Measurements from ENCODE around the gene FNIP1.

DNA sequence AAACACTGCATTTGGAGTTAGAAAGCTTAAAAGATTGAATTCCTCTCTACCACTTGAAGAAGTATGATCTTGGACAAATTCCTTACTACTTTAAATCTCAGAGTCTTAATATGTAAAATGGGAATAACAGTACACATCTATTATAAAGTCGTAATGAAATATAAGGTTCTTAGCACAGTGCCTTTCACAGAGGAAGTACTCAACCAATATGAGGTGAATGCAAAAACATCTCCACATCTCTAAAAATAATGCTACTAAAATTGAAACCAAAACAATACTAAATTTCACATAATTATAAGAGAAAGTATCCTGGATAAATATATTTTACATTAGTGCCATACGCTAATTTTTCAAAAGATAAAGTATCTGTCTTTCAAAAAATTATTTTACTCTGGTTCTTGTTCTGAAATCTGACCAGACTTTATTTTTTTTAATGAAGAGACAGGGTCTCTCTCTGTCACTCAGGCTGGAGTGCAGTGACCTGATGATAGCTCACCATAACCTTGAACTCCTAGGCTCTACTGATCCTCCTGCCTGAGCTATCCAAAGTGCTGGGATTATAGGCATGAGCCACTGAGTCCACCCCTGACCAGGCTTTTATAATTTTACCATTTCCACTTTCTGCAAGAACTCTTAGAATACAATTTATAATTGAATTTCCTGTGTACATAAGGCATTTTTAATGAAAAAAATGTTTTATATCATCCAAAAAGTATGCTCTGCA is 21.3 kb upstream of the FNIP1 start:
- TF ChIP-seq POLR2A (IDR thresholded peaks at IDR 0.05) (no peak), POLR2AphosphoS5 (IDR thresholded peaks at IDR 0.05) (no peak)
